LNCAP (cell line): ENCODE measurements around the gene TMEM35B.

Experiments
- CTCF ChIP-seq: fragments of 450-650 bp; IDR thresholded peaks from 2 replicates; pipeline ENCODE4 v1.5.1; 2017; ENCODE audit warnings: mild to moderate bottlenecking

TMEM35B gene

DNA sequence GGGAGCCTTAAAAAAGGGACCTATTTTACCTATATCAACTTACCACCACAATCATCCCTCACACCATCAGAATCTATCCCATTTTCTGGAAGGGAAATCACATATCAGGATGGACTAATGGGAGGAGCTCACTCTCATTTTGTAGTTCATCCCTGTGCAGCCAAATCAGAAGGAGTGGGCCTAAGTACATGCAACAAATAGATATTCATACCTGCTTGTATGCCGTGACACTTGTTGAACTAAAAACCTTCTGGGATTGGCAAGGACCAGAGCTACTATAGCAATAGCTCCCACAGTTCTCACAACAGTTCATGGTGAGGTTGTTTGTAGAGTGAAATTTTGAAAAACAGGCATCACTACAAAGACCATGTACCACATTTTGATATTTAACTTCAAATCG is 29.3 kb upstream of the TMEM35B start:
- TF ChIP-seq CTCF = no peak

DNA sequence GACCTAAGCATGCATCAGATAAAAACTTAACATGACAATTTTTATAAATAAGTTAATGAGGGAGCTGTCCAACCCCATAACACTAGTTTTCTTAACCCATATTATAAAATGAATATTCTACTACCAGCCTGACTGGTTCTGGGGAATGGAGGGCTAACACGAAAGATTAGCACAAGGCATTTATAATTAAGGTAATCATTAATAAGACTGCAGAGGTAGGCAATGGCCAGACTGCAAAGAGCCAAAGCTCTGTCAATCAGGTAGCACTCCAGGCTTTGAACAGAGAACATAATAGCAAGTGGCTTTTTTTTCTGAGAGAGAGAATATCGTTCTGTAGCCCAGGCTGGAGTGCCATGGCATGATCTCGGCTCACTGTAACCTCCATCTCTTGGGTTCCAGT is 20.6 kb upstream of the TMEM35B start:
- no peak for TF ChIP-seq CTCF

- TF ChIP-seq CTCF = no peak
Observed at GRCh38 chr1:35001743-35002142, 16.6 kb upstream of the TMEM35B start.

- TF ChIP-seq CTCF = no peak
Observed at GRCh38 chr1:34994878-34995277, 9.7 kb upstream of the TMEM35B start.

GRCh38 chr1:34988581-34988980 is 3.4 kb upstream of the TMEM35B start:
- no peak for TF ChIP-seq CTCF

DNA sequence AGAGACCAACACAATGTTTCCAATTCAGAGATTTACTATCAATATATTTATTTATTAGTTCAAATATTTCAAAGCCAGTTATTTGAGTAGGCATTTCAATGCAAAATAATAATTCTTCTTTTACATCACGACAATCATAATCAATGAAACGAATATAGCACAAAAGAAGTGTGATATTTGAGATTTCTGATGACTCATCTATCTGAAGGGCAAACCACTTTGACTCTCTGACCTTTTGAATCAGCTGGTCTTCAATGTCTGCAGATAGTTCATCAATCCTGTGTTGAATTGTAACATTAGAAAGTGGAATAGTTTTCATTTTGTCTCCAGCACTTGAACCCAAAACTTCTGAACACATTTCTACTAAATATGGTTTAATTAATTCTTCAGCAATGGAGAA is 3.0 kb upstream of the TMEM35B start:
- no peak for TF ChIP-seq CTCF

DNA sequence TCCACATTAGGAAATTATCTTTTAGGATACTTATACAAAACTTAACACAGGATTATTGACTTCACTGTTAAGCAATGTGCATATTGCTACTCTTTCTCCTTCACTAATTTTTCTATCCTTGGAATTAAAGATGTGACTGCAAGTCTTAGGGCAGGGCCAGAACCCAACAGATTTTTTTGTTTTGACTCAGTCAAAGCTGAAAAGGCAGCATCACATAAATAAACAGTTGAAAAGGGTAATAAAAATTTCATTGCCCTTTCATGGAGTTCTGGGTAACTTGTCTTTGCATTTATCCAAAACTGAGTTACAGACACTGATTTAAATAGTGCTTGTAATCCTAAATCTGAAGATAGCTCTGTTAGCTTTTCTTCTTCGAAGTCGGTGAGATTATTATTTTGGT is 1.9 kb upstream of the TMEM35B start:
- no peak for TF ChIP-seq CTCF

GRCh38 chr1:34984435-34984792 is 733 bp downstream of the TMEM35B start:
- no peak for TF ChIP-seq CTCF
